ENCODE data around the gene C1orf53.
"Not testable (repeated sequence)": the region's sequence is repeated elsewhere in the genome, so short reads cannot be mapped to it uniquely, and the experiment has no call there.

The C1orf53 gene

GRCh38 chr1:197882241-197882640 is 20.2 kb upstream of the C1orf53 start:
- H3K4me1 ChIP-seq (ENCODE audit: control insufficient read depth, insufficient read depth, low read length); H3K4me3 ChIP-seq (ENCODE audit: low read length in 2 of 2); H3K27ac ChIP-seq (ENCODE audit: low read length); H3K9ac ChIP-seq (ENCODE audit: low read length in 2 of 2); H3K36me3 ChIP-seq (ENCODE audit: control insufficient read depth in 2 of 2, insufficient read depth in 2 of 2, low read length in 2 of 2); H3K9me3 ChIP-seq (ENCODE audit: control insufficient read depth in 2 of 2, low read length in 2 of 2); H3K27me3 ChIP-seq (ENCODE audit: control insufficient read depth in 1 of 2, insufficient read depth in 2 of 2, low read length in 2 of 2): not testable (repeated sequence)

GRCh38 chr1:197884173-197884572 is 18.3 kb upstream of the C1orf53 start:
- Histone ChIP-seq H3K9ac (ENCODE audit: low read length in 2 of 2) (no peak overlapping the region), H3K4me3 (ENCODE audit: low read length in 2 of 2) (no peak overlapping the region), H3K9me3 (ENCODE audit: control insufficient read depth in 2 of 2, low read length in 2 of 2) (no peaks in the 10 kb centered on the region), H3K36me3 (ENCODE audit: control insufficient read depth in 2 of 2, insufficient read depth in 2 of 2, low read length in 2 of 2) (no peaks in the 10 kb centered on the region), H3K4me1 (ENCODE audit: control insufficient read depth, insufficient read depth, low read length) (no peaks in the 10 kb centered on the region), H3K27ac (ENCODE audit: low read length) (no peak overlapping the region), H3K27me3 (ENCODE audit: control insufficient read depth in 1 of 2, insufficient read depth in 2 of 2, low read length in 2 of 2) (peaks cover 0 to 3% of the 10 kb centered on the region in 2 donors)

- H3K9ac ChIP-seq (ENCODE audit: low read length in 2 of 2), result no peak overlapping the region
- H3K36me3 ChIP-seq (ENCODE audit: control insufficient read depth in 2 of 2, insufficient read depth in 2 of 2, low read length in 2 of 2), result no peaks in the 10 kb centered on the region
- peaks cover 0 to 22% of the 10 kb centered on the region in 2 donors for H3K27me3 ChIP-seq (ENCODE audit: control insufficient read depth in 1 of 2, insufficient read depth in 2 of 2, low read length in 2 of 2)
- no peak overlapping the region for H3K4me3 ChIP-seq (ENCODE audit: low read length in 2 of 2)
- no peaks in the 10 kb centered on the region for H3K4me1 ChIP-seq (ENCODE audit: control insufficient read depth, insufficient read depth, low read length)
- no peaks in the 10 kb centered on the region for H3K9me3 ChIP-seq (ENCODE audit: control insufficient read depth in 2 of 2, low read length in 2 of 2)
- H3K27ac ChIP-seq (ENCODE audit: low read length), result no peak overlapping the region
These were observed 11.5 kb upstream of the C1orf53 start for GRCh38 chr1:197890936-197891335.

- H3K27me3 ChIP-seq (ENCODE audit: control insufficient read depth in 1 of 2, insufficient read depth in 2 of 2, low read length in 2 of 2), result peaks cover 0 to 22% of the 10 kb centered on the region in 2 donors
- no peak overlapping the region for H3K9ac ChIP-seq (ENCODE audit: low read length in 2 of 2)
- H3K4me3 ChIP-seq (ENCODE audit: low read length in 2 of 2), result no peak overlapping the region
- H3K27ac ChIP-seq (ENCODE audit: low read length), result no peak overlapping the region
- H3K4me1 ChIP-seq (ENCODE audit: control insufficient read depth, insufficient read depth, low read length), result no peaks in the 10 kb centered on the region
- no peaks in the 10 kb centered on the region for H3K36me3 ChIP-seq (ENCODE audit: control insufficient read depth in 2 of 2, insufficient read depth in 2 of 2, low read length in 2 of 2)
- H3K9me3 ChIP-seq (ENCODE audit: control insufficient read depth in 2 of 2, low read length in 2 of 2), result no peaks in the 10 kb centered on the region
These were observed 9.7 kb upstream of the C1orf53 start for GRCh38 chr1:197892684-197893083.

GRCh38 chr1:197896301-197896700 is 6.1 kb upstream of the C1orf53 start:
- Histone ChIP-seq H3K27me3 (ENCODE audit: control insufficient read depth in 1 of 2, insufficient read depth in 2 of 2, low read length in 2 of 2) (peaks cover 0 to 14% of the 10 kb centered on the region in 2 donors), H3K27ac (ENCODE audit: low read length) (no peak overlapping the region), H3K36me3 (ENCODE audit: control insufficient read depth in 2 of 2, insufficient read depth in 2 of 2, low read length in 2 of 2) (no peaks in the 10 kb centered on the region), H3K9ac (ENCODE audit: low read length in 2 of 2) (no peak overlapping the region), H3K9me3 (ENCODE audit: control insufficient read depth in 2 of 2, low read length in 2 of 2) (no peaks in the 10 kb centered on the region), H3K4me3 (ENCODE audit: low read length in 2 of 2) (no peak overlapping the region), H3K4me1 (ENCODE audit: control insufficient read depth, insufficient read depth, low read length) (no peaks in the 10 kb centered on the region)

- H3K9me3 ChIP-seq (ENCODE audit: control insufficient read depth in 2 of 2, low read length in 2 of 2), result no peaks in the 10 kb centered on the region
- H3K4me1 ChIP-seq (ENCODE audit: control insufficient read depth, insufficient read depth, low read length), result peaks cover 6% of the 10 kb centered on the region
- H3K27ac ChIP-seq (ENCODE audit: low read length), result no peak overlapping the region
- no peak overlapping the region for H3K4me3 ChIP-seq (ENCODE audit: low read length in 2 of 2)
- peaks cover under 1 to 1% of the 10 kb centered on the region in 2 donors for H3K27me3 ChIP-seq (ENCODE audit: control insufficient read depth in 1 of 2, insufficient read depth in 2 of 2, low read length in 2 of 2)
- H3K36me3 ChIP-seq (ENCODE audit: control insufficient read depth in 2 of 2, insufficient read depth in 2 of 2, low read length in 2 of 2), result no peaks in the 10 kb centered on the region
- no peak overlapping the region for H3K9ac ChIP-seq (ENCODE audit: low read length in 2 of 2)
These were observed 3.4 kb upstream of the C1orf53 start for GRCh38 chr1:197899037-197899436.

GRCh38 chr1:197902131-197902453 is 338 bp upstream of the C1orf53 start:
- peak overlapping the region; percentile 77 to 80 for H3K4me3 ChIP-seq (ENCODE audit: low read length in 2 of 2)
- peaks cover 3 to 22% of the 10 kb centered on the region in 2 donors for H3K27me3 ChIP-seq (ENCODE audit: control insufficient read depth in 1 of 2, insufficient read depth in 2 of 2, low read length in 2 of 2)

GRCh38 chr1:197903196-197903514 is 725 bp downstream of the C1orf53 start:
- Histone ChIP-seq H3K9ac (ENCODE audit: low read length in 2 of 2) (peak overlapping the region; percentile 64 to 87), H3K27ac (ENCODE audit: low read length) (no peak overlapping the region), H3K27me3 (ENCODE audit: control insufficient read depth in 1 of 2, insufficient read depth in 2 of 2, low read length in 2 of 2) (peaks cover 13 to 32% of the 10 kb centered on the region in 2 donors), H3K4me3 (ENCODE audit: low read length in 2 of 2) (peak overlapping the region; percentile 77 to 80), H3K36me3 (ENCODE audit: control insufficient read depth in 2 of 2, insufficient read depth in 2 of 2, low read length in 2 of 2) (no peaks in the 10 kb centered on the region), H3K4me1 (ENCODE audit: control insufficient read depth, insufficient read depth, low read length) (peaks cover 6% of the 10 kb centered on the region), H3K9me3 (ENCODE audit: control insufficient read depth in 2 of 2, low read length in 2 of 2) (no peaks in the 10 kb centered on the region)

More at GRCh38 chr1:197902131-197902453, 338 bp upstream of the C1orf53 start:
- Histone ChIP-seq H3K9ac (ENCODE audit: low read length in 2 of 2) (peak overlapping the region; percentile 86 to 87), H3K4me1 (ENCODE audit: control insufficient read depth, insufficient read depth, low read length) (peaks cover 6% of the 10 kb centered on the region), H3K9me3 (ENCODE audit: control insufficient read depth in 2 of 2, low read length in 2 of 2) (no peaks in the 10 kb centered on the region), H3K36me3 (ENCODE audit: control insufficient read depth in 2 of 2, insufficient read depth in 2 of 2, low read length in 2 of 2) (no peaks in the 10 kb centered on the region), H3K27ac (ENCODE audit: low read length) (peak overlapping the region; percentile 72)

- no peaks in the 10 kb centered on the region for H3K9me3 ChIP-seq (ENCODE audit: control insufficient read depth in 2 of 2, low read length in 2 of 2)
- no peaks in the 10 kb centered on the region for H3K36me3 ChIP-seq (ENCODE audit: control insufficient read depth in 2 of 2, insufficient read depth in 2 of 2, low read length in 2 of 2)
- no peak overlapping the region for H3K4me3 ChIP-seq (ENCODE audit: low read length in 2 of 2)
- H3K4me1 ChIP-seq (ENCODE audit: control insufficient read depth, insufficient read depth, low read length), result peaks cover 6% of the 10 kb centered on the region
- no peak overlapping the region for H3K9ac ChIP-seq (ENCODE audit: low read length in 2 of 2)
- no peak overlapping the region for H3K27ac ChIP-seq (ENCODE audit: low read length)
- peaks cover 23 to 43% of the 10 kb centered on the region in 2 donors for H3K27me3 ChIP-seq (ENCODE audit: control insufficient read depth in 1 of 2, insufficient read depth in 2 of 2, low read length in 2 of 2)
These were observed 1.8 kb downstream of the C1orf53 start for GRCh38 chr1:197904126-197904787.

GRCh38 chr1:197905699-197906351 is 3.4 kb downstream of the C1orf53 start:
- Histone ChIP-seq H3K4me3 (ENCODE audit: low read length in 2 of 2) (no peak overlapping the region), H3K9ac (ENCODE audit: low read length in 2 of 2) (no peak overlapping the region), H3K9me3 (ENCODE audit: control insufficient read depth in 2 of 2, low read length in 2 of 2) (no peaks in the 10 kb centered on the region), H3K36me3 (ENCODE audit: control insufficient read depth in 2 of 2, insufficient read depth in 2 of 2, low read length in 2 of 2) (no peaks in the 10 kb centered on the region), H3K4me1 (ENCODE audit: control insufficient read depth, insufficient read depth, low read length) (peaks cover 11% of the 10 kb centered on the region), H3K27me3 (ENCODE audit: control insufficient read depth in 1 of 2, insufficient read depth in 2 of 2, low read length in 2 of 2) (peaks cover 39 to 58% of the 10 kb centered on the region in 2 donors), H3K27ac (ENCODE audit: low read length) (no peak overlapping the region)

Data from stomach smooth muscle (tissue), 2 donors.